ENCODE data around the gene AMMECR1.

AMMECR1 gene

GRCh38 chrX:110219920-110220319 lies 98.0 kb downstream of the AMMECR1 start:
- no peaks in the 10 kb centered on the region for H3K9me3 ChIP-seq (ENCODE audit: control insufficient read depth, low read length)
- no peaks in the 10 kb centered on the region for H3K4me1 ChIP-seq
- H3K79me2 ChIP-seq = no peaks in the 10 kb centered on the region
- H3K4me2 ChIP-seq (ENCODE audit: low read length) = no peak overlapping the region
- no peak overlapping the region for H2AFZ ChIP-seq
- no peak for TF ChIP-seq CTCF (IDR thresholded peaks at IDR 0.05)
- no peak overlapping the region for H3K9ac ChIP-seq
- no peak overlapping the region for H3K27ac ChIP-seq
- H3K27me3 ChIP-seq (ENCODE audit: control insufficient read depth, insufficient read depth, low read length) = no peaks in the 10 kb centered on the region
- H3K4me3 ChIP-seq (ENCODE audit: low read depth, low read length) = no peak overlapping the region
- H3K36me3 ChIP-seq (ENCODE audit: control insufficient read depth, insufficient read depth, low read length) = no peaks in the 10 kb centered on the region

DNA sequence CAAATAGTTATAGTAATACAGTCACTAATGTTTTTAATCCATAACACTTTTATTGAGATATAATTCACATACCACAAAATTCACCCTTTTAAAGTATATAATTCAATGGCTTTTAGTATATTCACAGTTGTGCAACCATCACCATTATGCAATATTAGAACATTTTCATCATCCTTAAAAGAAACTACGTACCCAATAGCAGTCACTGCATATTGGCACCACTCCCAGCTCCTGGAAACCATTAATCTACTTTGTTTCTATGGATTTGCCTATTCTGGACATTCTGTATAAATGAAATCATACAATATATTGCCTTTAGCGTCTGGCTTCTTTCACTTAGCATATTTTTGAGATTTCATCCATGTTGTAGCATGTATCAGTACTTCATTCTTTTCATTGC lies 99.3 kb downstream of the AMMECR1 start:
- H3K79me2 ChIP-seq = no peaks in the 10 kb centered on the region
- H2AFZ ChIP-seq = no peak overlapping the region
- no peak overlapping the region for H3K4me2 ChIP-seq (ENCODE audit: low read length)
- no peaks in the 10 kb centered on the region for H3K27me3 ChIP-seq (ENCODE audit: control insufficient read depth, insufficient read depth, low read length)
- no peaks in the 10 kb centered on the region for H3K9me3 ChIP-seq (ENCODE audit: control insufficient read depth, low read length)
- no peaks in the 10 kb centered on the region for H3K4me1 ChIP-seq
- no peak for TF ChIP-seq CTCF (IDR thresholded peaks at IDR 0.05)
- no peak overlapping the region for H3K9ac ChIP-seq
- no peak overlapping the region for H3K4me3 ChIP-seq (ENCODE audit: low read depth, low read length)
- H3K36me3 ChIP-seq (ENCODE audit: control insufficient read depth, insufficient read depth, low read length) = no peaks in the 10 kb centered on the region
- no peak overlapping the region for H3K27ac ChIP-seq

GRCh38 chrX:110216027-110216426 lies 101.9 kb downstream of the AMMECR1 start:
- Histone ChIP-seq H3K27me3 (ENCODE audit: control insufficient read depth, insufficient read depth, low read length) (no peaks in the 10 kb centered on the region), H3K36me3 (ENCODE audit: control insufficient read depth, insufficient read depth, low read length) (no peaks in the 10 kb centered on the region), H3K4me1 (no peaks in the 10 kb centered on the region), H3K79me2 (no peaks in the 10 kb centered on the region), H2AFZ (no peak overlapping the region), H3K4me2 (ENCODE audit: low read length) (no peak overlapping the region), H3K4me3 (ENCODE audit: low read depth, low read length) (no peak overlapping the region), H3K9me3 (ENCODE audit: control insufficient read depth, low read length) (no peaks in the 10 kb centered on the region), H3K9ac (no peak overlapping the region), H3K27ac (no peak overlapping the region)
- no peak for TF ChIP-seq CTCF (IDR thresholded peaks at IDR 0.05)

DNA sequence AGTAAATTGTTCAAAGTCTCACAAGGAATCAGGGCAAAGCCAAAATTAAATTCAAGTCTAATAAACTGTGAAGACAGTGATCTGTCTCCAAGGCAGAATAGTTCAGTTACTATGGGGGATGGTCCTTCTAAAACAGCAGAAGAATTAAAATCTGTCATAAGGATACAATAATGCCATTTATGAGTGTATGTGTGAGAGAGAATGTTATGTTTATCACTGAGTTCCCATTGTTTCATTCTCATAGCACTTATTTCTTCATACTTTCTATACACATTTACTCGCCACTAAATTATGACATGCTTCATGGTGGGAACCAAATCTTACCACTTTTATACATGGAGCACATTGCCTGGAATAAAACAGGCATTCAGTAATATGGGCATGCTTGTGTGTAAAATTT lies 102.5 kb downstream of the AMMECR1 start:
- no peak overlapping the region for H3K4me2 ChIP-seq (ENCODE audit: low read length)
- no peak for TF ChIP-seq CTCF (IDR thresholded peaks at IDR 0.05)

DNA sequence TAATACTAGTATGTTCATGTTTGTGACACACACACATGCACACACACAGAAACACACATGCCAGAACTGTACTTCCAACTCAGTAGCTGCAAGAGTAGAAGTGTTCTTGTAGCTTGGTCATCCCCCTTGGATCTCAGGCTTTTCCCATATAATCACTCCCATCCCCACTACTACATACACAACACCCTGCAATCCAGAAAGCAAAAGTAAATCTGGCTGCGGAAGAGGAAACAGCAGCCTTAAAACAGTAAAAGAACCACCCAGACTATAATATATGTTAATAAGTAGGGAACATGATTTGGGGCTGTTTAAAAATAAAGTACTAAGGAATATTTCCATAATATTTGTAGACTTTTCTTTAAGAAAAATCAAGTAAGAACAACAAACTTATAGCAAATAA lies 103.2 kb downstream of the AMMECR1 start:
- no peaks in the 10 kb centered on the region for H3K79me2 ChIP-seq
- H2AFZ ChIP-seq = no peak overlapping the region
- no peak overlapping the region for H3K4me3 ChIP-seq (ENCODE audit: low read depth, low read length)
- H3K36me3 ChIP-seq (ENCODE audit: control insufficient read depth, insufficient read depth, low read length) = no peaks in the 10 kb centered on the region
- H3K9ac ChIP-seq = no peak overlapping the region
- H3K27me3 ChIP-seq (ENCODE audit: control insufficient read depth, insufficient read depth, low read length) = no peaks in the 10 kb centered on the region
- H3K4me1 ChIP-seq = no peaks in the 10 kb centered on the region
- no peak for TF ChIP-seq CTCF (IDR thresholded peaks at IDR 0.05)
- H3K27ac ChIP-seq = no peak overlapping the region
- no peaks in the 10 kb centered on the region for H3K9me3 ChIP-seq (ENCODE audit: control insufficient read depth, low read length)
- H3K4me2 ChIP-seq (ENCODE audit: low read length) = no peak overlapping the region

More for the DNA sequence above, 102.5 kb downstream of the AMMECR1 start:
- no peak overlapping the region for H3K27ac ChIP-seq
- H2AFZ ChIP-seq = no peak overlapping the region
- H3K4me1 ChIP-seq = no peaks in the 10 kb centered on the region
- no peaks in the 10 kb centered on the region for H3K27me3 ChIP-seq (ENCODE audit: control insufficient read depth, insufficient read depth, low read length)
- H3K9ac ChIP-seq = no peak overlapping the region
- H3K9me3 ChIP-seq (ENCODE audit: control insufficient read depth, low read length) = no peaks in the 10 kb centered on the region
- no peaks in the 10 kb centered on the region for H3K36me3 ChIP-seq (ENCODE audit: control insufficient read depth, insufficient read depth, low read length)
- no peaks in the 10 kb centered on the region for H3K79me2 ChIP-seq
- no peak overlapping the region for H3K4me3 ChIP-seq (ENCODE audit: low read depth, low read length)
